ENCODE measurements around the gene AKAP14.
"Not testable (repeated sequence)": the region's sequence is repeated elsewhere in the genome, so short reads cannot be mapped to it uniquely, and the experiment has no call there.

Gene AKAP14

DNA sequence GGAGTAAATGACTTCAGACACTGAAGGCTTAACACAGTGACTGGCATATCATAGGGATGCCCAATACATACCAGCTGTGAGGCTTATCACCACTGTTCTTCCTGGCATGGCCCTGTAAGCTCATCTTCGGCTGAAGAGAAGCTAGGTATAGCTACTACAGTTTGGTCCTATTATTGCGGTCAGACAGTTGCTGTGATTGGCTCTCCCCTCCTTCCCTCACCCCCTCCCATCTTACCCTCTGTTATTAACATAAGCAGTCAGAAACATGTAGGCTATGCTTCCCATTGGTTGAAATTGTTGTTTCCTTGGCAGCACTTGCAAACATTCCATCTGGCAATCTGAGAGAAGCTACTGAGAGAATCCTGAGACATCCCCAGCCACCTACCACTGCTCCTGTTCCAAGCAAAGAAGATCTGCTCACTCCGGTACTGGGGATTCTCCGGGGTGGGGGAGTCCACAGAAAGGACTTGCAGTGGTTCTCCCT, at the start of gene AKAP14:
TSS of gene AKAP14 (plus strand) at position 51 of the 484 bp plus-strand sequence. CDS start 7,331 bp downstream, outside the sequence.
- no peak for DNase-seq (ENCODE audit: low read depth in 2 of 2)

DNA sequence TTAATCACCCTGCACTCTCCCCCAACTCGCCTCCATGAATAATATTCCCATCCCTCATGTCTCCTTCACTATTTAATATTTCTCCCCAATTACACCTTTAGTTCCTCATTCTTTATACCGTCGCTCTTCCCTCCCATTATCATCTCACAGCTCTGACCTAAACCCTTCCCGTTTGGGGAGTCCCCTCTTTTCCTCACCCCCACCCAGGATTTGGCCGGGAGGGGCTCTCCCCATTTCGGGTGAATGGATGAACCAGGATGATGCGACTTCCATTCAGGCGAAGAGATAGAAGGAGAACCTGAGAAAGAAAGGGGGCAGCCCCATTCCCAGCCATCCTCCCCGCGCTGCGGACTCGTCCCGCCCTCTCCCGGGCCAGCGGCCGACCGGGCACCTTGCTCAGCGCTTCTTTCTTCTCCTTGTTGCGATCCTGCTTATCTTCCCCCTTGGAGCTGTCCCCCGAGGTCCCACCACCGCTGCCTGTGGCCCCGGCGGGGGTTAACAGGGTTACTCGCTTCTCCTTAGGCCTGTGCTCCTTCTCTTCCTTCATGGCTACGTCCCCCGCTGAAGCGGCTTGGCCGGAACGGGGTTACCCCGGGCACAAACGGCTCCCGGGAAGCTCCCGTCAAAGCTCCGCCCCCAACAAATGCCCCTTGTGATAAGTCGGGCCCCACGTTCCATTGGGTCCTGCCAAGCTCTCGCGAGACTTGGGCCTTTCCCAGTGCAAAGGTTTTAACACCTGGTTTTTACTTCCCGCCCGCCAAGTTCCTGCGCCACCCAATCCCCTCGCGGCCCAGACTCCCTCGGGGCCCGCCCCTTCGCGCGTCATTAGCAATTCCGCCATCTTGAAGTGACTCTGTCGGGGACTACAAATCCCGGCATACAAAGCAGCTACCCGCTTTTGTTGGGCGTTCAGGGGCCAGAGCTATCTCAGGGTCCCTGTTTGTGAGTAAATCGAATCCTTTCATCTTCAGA, 43.0 kb upstream of the AKAP14 start, which contains the start of gene UPF3B:
TSS of gene UPF3B (minus strand) at position 582 of the 972 bp plus-strand sequence. CDS start at position 547, 35 bp downstream.
- DNase-seq (ENCODE audit: low read depth in 2 of 2), result peak; percentile 95 to 96

DNA sequence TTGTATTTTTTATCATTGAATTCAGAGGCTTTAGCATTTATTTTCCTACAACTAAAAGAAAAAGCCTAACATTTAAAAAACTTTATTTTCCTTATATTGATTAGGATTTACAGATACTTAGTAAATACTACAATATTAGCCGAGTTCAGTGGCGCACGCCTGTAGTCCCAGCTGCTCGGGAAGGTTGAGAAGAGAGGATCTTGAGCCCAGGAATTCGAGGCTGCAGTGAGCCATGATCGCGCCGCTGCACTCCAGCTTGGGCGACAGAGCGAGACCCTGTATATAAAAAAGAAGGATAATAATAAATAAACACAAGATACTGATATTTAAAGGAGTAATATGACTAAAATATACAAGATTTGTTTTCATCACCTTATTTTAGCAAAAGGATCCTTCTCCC, 42.2 kb upstream of the AKAP14 start:
- no peak for DNase-seq (ENCODE audit: low read depth in 2 of 2)

DNA sequence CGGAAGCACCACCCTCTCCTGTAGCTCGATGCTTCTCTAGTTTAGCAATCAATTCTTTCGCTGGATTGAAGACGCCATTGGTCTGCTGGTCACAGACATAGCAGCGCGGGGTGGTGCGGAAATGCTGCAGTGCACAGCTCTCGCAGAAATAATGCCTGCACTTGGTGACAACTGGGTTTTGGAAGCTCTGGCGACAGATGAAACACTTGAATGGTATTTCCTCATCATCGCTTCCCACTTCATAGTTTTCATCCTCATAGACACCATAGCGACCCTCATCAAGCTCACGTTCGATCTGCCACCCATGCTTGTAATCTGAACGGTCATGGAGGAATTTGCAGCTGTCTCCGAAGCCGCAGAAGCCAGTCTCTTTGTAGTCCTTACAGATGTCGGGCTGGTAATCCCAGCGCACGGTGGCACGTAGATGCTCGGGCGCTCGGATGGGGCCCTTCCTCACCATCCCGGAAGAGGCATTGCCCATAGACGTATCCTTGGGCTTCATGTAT, 25.0 kb upstream of the AKAP14 start:
- DNase-seq (ENCODE audit: low read depth in 2 of 2), result no peak

DNA sequence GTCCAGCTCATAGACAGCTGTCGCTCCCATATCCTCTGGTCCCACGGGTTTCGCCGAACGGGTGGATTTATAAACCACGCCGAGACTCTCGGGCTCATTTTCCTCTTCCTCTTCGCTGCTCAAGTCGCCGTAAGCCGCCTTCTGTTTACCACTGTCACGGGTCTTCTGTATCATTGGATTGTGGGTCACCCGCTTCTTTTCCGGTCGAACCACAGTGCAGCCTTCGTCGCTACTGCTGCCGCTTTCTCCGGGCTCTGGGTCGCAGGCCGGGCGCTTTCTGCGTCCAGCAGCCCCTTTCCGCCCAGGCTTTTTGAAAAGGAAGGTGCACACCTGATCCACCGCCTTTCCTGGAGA, 24.5 kb upstream of the AKAP14 start:
- DNase-seq (ENCODE audit: low read depth in 2 of 2), result no peak

DNA sequence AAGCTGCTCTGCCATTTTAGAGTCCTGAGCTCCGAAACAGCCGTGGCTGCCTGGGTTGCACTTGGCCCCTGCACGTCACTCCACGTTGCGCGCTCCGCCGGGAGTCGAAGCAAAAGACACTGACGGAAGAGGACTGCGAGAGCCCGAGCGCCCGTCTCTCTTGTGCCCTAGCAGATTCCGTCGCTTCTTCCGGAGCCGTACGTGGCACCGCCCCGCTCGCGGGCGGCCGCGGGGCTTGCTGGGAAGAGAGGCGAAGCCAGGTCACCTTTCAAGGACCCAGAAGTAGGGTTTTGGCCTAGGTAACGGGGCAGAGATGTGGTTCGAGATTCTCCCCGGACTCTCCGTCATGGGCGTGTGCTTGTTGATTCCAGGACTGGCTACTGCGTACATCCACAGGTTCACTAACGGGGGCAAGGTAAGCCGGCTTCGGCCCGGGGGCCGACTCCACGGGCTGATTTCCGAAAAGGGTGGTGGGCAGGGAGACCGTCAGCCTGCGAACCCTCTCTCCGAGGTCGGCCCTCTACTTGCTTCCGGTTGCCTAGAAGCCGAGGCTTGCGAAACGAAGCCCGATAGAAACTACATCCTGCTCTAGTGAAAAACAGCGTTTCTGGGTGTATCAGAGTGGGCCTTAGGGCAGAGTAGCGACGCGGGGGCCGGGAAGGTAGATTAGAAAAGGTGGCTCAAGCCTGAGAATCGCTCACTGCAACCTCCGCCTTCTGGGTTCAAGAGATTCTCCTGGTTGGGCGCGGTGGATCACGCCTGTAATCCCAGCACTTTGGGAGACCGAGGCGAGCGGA, 23.9 kb upstream of the AKAP14 start, which contains the start of the genes NDUFA1 and RNF113A:
TSS of gene NDUFA1 (plus strand) at position 234 of the 797 bp plus-strand sequence. CDS start at position 314, 80 bp downstream.
TSS of gene RNF113A (minus strand) at position 135 of the 797 bp plus-strand sequence. CDS start at position 15, 120 bp downstream.
- DNase-seq (ENCODE audit: low read depth in 2 of 2), result peak; percentile 49 to 54

DNA sequence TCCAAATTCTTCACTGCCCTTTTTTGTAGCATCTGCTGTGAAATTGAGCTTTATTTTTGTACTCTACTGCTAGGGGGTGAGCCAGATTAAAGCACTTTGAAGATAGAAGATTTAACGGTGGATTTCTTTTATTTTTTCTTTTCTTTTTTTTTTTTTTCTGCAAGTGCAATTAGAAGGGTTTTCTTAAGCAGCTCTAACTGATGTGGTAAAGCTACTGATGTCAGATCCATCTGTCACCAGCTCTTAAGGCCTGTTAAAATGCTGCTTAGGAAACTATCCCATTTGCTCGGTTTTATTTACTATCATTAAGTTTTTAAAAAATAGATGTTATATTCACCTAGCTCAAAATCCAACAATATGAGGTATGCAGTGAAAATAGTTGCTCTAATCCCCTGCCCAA, 17.0 kb upstream of the AKAP14 start:
- no peak for DNase-seq (ENCODE audit: low read depth in 2 of 2)

DNA sequence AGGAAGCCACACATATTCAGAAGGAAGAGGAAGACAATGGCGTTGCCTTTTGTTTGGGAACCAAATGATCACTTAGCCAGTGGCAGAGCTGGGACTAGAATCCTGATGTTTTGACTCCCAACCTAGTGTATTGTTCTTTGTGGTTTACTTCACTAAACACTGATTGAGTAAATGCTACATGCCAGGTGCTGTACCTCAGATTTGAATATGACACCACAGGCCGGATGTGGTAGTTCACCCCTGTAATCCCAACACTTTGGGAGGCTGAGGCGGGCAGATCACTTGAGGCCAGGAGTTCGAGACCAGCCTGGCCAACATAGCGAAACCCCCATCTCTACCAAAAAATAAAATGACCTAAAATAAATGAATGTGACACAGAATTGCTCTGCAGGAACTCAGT, 15.6 kb upstream of the AKAP14 start:
- no peak for DNase-seq (ENCODE audit: low read depth in 2 of 2)

DNA sequence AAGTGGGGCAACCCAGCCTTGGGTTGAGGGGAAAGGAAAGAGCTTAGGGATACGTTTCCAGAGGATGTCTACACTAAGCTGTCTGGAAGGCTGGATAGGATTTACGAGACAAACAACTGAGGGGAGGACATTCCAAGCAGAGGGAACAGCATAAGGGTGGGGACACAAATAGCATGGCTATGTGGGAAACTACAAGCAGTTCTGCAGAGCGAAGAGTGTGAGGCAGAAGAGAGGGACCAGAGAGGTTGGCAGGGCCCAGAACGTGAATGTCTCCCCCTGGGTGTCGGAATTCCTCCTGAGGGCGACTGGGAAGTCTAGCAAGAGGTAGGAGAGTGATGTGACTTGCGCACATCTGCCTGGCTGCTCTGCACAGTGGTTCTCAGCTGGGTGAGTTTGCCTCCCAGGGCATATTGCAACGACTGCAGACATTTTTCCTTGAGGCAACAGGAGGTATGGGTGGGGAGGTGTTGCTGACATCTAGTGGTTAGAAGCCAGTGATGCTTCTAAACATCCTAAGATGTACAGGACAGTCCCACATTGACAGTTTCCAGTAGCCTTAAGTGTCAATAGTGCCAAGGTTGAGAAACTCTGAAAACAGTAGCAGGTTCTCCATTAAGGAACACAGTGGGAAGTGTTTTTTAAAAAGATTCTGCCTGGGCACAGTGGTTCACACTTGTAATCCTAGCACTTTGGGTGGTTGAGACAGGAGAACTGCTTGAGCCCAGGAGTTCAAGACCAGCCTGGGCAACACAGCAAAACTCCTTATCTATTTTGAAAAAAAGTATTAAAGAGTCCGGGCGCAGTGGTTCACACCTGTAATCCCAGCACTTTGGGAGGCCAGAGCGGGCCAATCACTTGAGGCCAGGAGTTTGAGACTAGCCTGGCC, 14.9 kb upstream of the AKAP14 start:
- no peak for DNase-seq (ENCODE audit: low read depth in 2 of 2)

DNA sequence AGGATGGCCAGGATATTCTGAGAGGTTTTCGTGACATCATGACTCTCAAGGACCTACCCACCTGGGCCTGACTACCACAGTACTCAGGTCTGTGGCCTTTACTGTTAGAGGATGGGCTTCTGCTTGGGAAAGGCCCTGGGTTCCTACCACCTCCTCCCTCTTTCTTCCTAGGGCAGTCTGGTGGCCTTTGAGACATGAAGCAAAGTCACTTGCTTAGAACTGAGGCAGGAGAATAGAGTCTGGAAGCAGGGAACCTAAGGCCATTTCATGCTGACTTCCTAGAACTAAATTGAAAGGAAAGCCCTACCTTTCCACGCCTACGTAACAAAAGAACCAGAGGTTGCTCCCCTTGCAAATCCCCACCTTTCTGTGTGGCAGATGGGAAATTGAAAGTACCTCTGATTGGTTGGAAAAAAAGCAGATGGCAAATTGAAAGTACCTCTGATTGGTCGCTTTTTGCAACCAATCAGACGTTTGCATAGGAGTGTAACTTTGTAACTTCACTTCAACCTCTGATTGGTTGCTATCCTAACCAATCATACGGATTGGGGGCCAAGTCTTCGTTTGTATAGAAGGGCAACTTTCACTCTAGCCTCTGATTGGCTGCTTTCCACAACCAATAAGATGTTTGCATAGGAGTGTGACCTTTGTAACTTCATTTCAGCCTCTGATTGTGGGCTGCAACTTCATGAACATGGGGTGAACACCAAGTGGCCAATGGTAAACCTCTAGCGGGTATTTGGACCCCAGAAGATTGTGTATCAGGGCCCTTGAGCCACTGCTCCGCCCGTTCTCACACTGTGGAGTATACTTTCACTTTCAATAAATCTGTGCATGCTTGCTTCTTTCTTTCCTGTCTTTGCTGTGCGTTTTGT, 9.9 kb upstream of the AKAP14 start:
- no peak for DNase-seq (ENCODE audit: low read depth in 2 of 2)

DNA sequence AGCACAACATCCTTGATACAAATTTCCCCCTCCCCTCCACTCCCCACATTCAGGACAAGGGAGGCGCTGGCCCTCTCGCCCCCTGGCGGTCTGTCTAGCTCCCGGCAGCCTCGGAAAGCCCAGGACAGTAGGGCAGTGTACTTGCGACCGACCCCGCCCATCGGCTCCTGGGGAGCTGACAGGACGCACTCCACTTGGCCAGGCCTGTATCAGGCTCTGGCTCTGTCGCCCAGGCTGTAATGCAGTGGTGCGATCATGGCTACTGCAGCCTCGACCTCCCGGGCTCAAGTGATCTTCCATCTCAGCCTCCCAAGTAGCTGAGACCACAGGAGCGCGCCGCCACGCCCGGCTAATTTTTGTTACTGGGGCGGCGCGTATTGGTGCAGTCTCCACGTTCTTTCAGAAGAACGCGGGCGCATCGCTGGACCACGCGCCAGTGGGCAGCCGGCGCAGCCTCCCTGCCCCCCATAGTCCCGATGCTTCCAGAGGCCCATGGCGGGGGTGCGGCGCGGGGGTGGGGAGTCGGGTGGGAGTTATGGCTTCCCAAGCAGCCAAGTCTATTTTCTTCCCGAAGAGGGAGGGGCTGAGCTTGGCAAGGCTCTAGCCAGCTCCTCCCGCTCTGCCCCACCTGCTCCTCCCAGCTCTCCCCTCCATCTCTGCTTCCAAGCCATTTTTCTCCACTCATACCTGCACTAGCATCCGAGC, 7.8 kb upstream of the AKAP14 start:
- DNase-seq (ENCODE audit: low read depth in 2 of 2), result no peak

DNA sequence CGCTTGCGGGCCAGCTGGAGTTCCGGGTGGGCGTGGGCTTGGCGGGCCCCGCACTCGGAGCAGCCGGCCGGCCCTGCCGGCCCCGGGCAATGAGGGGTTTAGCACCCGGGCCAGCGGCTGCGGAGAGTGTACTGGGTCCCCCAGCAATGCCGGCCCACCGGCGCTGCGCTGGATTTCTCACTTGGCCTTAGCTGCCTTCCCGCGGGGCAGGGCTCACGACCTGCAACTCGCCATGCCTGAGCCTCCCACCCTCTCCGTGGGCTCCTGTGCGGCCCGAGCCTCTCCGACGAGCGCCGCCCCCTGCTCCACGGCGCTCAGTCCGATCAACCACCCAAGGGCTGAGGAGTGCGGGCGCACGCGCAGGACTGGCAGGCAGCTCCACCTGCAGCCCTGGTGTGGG, 5.1 kb upstream of the AKAP14 start:
- not testable (repeated sequence) for DNase-seq (ENCODE audit: low read depth in 2 of 2)

DNA sequence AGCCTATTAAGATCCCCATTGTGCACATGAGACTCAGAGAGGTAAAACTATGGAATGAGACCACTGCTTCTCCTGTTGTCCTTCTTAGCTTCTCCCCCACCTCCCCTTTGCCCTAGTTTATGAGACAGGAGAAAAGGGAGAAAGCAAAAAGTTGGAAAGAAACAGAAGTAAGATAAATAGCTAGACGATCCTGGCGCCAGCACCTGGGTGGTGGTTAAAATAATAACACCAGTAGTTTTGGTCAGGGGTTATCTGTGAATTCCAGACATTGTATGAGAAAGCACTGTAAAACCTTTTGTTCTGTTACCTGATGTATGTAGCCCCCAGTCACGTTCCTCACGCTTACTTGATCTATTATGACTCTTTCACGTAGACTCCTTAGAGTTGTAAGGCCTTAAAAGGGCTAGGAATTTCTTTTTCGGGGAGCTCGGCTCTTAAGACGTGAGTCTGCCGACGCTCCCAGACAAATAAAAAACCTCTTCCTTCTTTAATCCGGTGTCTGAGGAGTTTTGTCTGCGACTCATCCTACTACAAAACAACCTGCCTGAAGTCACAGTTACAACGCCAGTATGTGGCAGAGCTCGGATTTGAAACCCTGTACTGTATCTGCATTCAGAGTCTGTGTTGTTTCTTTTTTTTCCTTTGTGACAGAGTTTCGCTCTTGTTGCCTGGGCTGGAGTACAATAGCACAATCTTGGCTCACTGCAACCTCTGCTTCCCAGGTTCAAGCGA, 3.6 kb upstream of the AKAP14 start:
- not testable (repeated sequence) for DNase-seq (ENCODE audit: low read depth in 2 of 2)

DNA sequence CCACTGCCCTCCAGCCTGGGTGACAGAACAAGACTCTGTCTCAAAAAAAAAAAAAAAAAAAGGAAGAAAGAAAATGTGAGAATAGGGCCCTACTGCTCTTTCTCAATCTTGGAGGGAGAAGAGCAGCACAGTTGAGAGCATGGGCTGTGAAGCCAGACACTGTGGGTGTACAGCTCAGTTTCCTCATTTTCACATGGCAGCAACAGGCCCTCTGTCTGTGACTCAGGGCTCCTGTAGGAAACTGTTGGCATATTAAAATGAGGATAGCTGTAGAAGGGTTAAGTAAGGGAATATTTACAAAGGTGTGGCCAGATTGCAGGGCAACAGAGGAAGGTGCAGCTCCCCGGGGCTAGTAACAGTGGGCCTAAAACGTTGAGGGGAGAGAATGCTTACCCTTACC, 3.4 kb downstream of the AKAP14 start:
- DNase-seq (ENCODE audit: low read depth in 2 of 2), result no peak

DNA sequence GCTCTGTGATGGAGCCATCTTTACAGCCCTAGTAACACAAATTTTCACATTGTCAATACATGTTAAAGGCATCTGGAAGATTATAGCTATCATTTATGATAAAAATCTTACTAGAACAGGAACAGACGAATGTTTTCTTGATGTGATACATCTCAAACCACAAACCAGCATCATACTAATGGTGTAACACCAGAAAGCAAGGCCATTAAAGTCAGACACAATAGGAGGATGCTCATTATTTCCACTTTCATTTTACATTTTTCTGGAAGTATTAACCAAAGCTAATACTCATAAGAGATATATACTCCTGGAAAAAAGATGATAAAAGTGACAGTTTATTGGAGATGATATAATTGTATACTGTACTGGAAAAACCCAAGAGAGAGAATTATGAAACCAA, 5.3 kb downstream of the AKAP14 start:
- DNase-seq (ENCODE audit: low read depth in 2 of 2), result no peak

DNA sequence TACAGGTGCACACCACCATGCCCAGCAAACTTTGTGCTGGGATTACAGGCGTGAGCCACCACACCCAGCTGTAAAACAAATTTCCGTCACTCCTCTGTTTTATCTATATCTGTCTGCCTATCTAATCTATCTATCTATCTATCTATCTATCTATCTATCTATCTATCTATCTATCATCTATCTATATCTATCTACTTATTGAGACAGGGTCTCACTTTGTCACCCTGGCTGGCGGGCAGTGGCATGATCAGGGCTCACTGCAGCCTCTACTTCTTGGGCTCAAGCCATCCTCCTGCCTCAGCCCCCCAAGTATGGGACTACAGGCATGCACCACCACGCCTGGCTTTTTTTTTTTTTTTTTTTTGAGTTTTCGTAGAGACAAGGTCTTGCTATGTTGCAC, 20.6 kb downstream of the AKAP14 start:
- DNase-seq (ENCODE audit: low read depth in 2 of 2), result no peak

DNA sequence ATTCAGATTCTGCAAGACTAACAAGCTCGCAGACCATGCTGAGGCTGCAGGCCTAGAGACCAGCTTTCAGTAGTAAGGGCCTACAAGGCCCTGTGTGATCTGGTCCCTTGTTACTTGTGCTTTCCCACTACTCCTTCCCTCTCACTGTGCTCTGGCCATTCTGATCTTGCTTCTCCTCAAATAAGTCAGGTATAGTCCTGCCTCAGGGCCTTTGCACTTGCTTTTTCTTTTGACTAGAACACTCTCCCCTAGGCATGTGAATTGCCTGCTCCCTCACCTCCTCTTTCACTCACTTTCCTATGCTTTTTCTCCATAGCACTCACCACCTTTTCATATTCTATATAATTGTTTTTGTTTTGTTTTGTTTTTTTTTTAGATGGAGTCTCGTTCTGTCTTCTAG, 22.2 kb downstream of the AKAP14 start:
- no peak for DNase-seq (ENCODE audit: low read depth in 2 of 2)

DNA sequence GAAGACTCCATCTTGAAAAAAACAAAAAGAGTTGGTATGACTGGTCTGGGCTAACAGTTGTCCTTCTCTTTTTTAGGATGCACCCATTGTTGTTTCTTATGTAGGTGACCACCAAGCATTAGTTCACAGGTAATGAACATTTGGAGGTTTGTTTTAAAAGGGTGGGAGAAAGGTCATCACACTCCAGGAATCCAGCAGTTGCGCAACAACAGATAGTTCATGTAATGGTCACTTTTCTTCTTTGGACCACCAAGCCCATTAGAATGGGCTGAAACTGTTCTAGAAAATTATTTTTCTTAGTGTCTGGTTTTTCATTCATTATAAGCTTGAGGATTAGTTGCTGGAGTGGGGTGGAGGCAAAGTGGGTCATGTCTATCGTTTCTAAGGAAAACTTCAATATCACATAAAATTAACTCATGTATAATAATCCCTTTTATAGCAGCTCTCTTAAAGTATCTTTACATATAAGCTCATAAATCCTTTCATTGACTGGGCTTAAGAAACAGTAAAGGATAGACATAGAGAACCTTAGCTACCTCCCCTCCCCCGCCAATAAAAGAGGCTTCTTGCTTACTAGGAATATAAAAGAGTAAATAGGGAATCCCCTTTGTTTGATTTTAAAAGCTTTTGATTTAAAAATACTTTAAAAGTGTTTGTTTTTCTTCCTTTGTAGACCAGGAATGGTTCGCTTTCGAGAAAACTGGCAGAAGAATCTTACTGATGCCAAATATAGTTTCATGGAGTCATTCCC, 24.3 kb downstream of the AKAP14 start:
- DNase-seq (ENCODE audit: low read depth in 2 of 2), result no peak
